ENCODE data around the gene PEX26. TPM values are rescaled to one million over a fixed set of nuclear protein-coding genes. Genes with fewer than 3 reads are reported as not detected.
"Not testable (repeated sequence)": the region's sequence is repeated elsewhere in the genome, so short reads cannot be mapped to it uniquely, and the experiment has no call there.

Gene PEX26
- total RNA-seq, 2 experiments from 2014 or later = 17.6 to 43.5 TPM

- Histone ChIP-seq H3K4me2 (ENCODE audit: low read length) (no peak overlapping the region), H3K27ac (ENCODE audit: low read depth, low read length, poor library complexity, severe bottlenecking) (no peak overlapping the region), H3K4me1 (ENCODE audit: insufficient read depth, low read length, poor library complexity, severe bottlenecking) (no peaks in the 10 kb centered on the region), H3K79me2 (ENCODE audit: insufficient read depth, low read depth, low read length) (no peaks in the 10 kb centered on the region), H2AFZ (ENCODE audit: low read length) (no peak overlapping the region), H4K20me1 (ENCODE audit: insufficient read depth, low read length) (no peaks in the 10 kb centered on the region), H3K36me3 (ENCODE audit: insufficient read depth, low read length) (peaks cover 5% of the 10 kb centered on the region; the same call in 1 of the 2 replicates), H3K9me3 (ENCODE audit: low read length) (no peaks in the 10 kb centered on the region), H3K4me3 (ENCODE audit: low read depth, low read length, poor library complexity, severe bottlenecking) (no peak overlapping the region), H3K9me2 (ENCODE audit: insufficient read depth, low read length) (no peaks in the 10 kb centered on the region)
- TF ChIP-seq EZH2phosphoT487 (IDR thresholded peaks at IDR 0.05; ENCODE audit: borderline replicate concordance, low read depth, low read length) (no peak), CTCF (conservative IDR thresholded peaks at IDR 0.05; ENCODE audit: low read length) (no peak)
- no peak for DNase-seq (ENCODE audit: low spot score)
- POLR2A ChIA-PET = no interaction called here
- CTCF ChIA-PET (ENCODE audit: unreplicated experiment) = interaction anchor here (0.5 kb wide), 1 partner anchor 22 kb away, joined by 3 read pairs; no protein-coding TSS in a partner anchor
- no TSS peak for BruUV-seq (replicated peaks)
- intact Hi-C loops (cut with micrococcal nuclease; ENCODE audit: unreplicated experiment) = no loop called here
These were observed 53.1 kb downstream of the PEX26 start for GRCh38 chr22:18130699-18131429.

GRCh38 chr22:18133452-18133851, 55.7 kb downstream of the PEX26 start:
- POLR2A ChIA-PET = no interaction called here
- CTCF ChIA-PET (ENCODE audit: unreplicated experiment) = no interaction called here
- Histone ChIP-seq H3K4me1 (ENCODE audit: insufficient read depth, low read length, poor library complexity, severe bottlenecking) (no peaks in the 10 kb centered on the region), H2AFZ (ENCODE audit: low read length) (no peak overlapping the region), H3K79me2 (ENCODE audit: insufficient read depth, low read depth, low read length) (no peaks in the 10 kb centered on the region), H3K27ac (ENCODE audit: low read depth, low read length, poor library complexity, severe bottlenecking) (no peak overlapping the region), H3K4me2 (ENCODE audit: low read length) (no peak overlapping the region), H3K9me2 (ENCODE audit: insufficient read depth, low read length) (no peaks in the 10 kb centered on the region), H4K20me1 (ENCODE audit: insufficient read depth, low read length) (no peaks in the 10 kb centered on the region), H3K9me3 (ENCODE audit: low read length) (no peaks in the 10 kb centered on the region), H3K4me3 (ENCODE audit: low read depth, low read length, poor library complexity, severe bottlenecking) (no peak overlapping the region), H3K36me3 (ENCODE audit: insufficient read depth, low read length) (no peaks in the 10 kb centered on the region)
- TF ChIP-seq CTCF (conservative IDR thresholded peaks at IDR 0.05; ENCODE audit: low read length) (no peak), EZH2phosphoT487 (IDR thresholded peaks at IDR 0.05; ENCODE audit: borderline replicate concordance, low read depth, low read length) (no peak)
- intact Hi-C loops (cut with micrococcal nuclease; ENCODE audit: unreplicated experiment) = no loop called here
- BruUV-seq (replicated peaks) = no TSS peak
- no peak for DNase-seq (ENCODE audit: low spot score)

GRCh38 chr22:18136563-18137320, 59.0 kb downstream of the PEX26 start:
- H4K20me1 ChIP-seq (ENCODE audit: insufficient read depth, low read length) = no peaks in the 10 kb centered on the region
- no peak overlapping the region for H3K27ac ChIP-seq (ENCODE audit: low read depth, low read length, poor library complexity, severe bottlenecking)
- no peaks in the 10 kb centered on the region for H3K9me2 ChIP-seq (ENCODE audit: insufficient read depth, low read length)
- no peaks in the 10 kb centered on the region for H3K79me2 ChIP-seq (ENCODE audit: insufficient read depth, low read depth, low read length)
- H3K36me3 ChIP-seq (ENCODE audit: insufficient read depth, low read length) = no peaks in the 10 kb centered on the region
- H3K4me1 ChIP-seq (ENCODE audit: insufficient read depth, low read length, poor library complexity, severe bottlenecking) = no peaks in the 10 kb centered on the region
- no peak overlapping the region for H3K4me2 ChIP-seq (ENCODE audit: low read length)
- H3K4me3 ChIP-seq (ENCODE audit: low read depth, low read length, poor library complexity, severe bottlenecking) = no peak overlapping the region
- H3K9me3 ChIP-seq (ENCODE audit: low read length) = 0 out of 2 replicates have a peak, but pooled peaks cover 12% of the 10 kb centered on the region
- ChIA-PET POLR2A (no interaction called here), CTCF (ENCODE audit: unreplicated experiment) (no interaction called here)
- no peak for TF ChIP-seq CTCF (conservative IDR thresholded peaks at IDR 0.05; ENCODE audit: low read length)
- no peak for TF ChIP-seq EZH2phosphoT487 (IDR thresholded peaks at IDR 0.05; ENCODE audit: borderline replicate concordance, low read depth, low read length)
- no peak overlapping the region for H2AFZ ChIP-seq (ENCODE audit: low read length)
- no TSS peak for BruUV-seq (replicated peaks)
- intact Hi-C loops (cut with micrococcal nuclease; ENCODE audit: unreplicated experiment) = no loop called here
- DNase-seq (ENCODE audit: low spot score) = no peak

GRCh38 chr22:18141004-18141403, 63.2 kb downstream of the PEX26 start:
- H3K9me3 ChIP-seq (ENCODE audit: low read length) = 0 out of 2 replicates have a peak, but pooled peaks cover 14% of the 10 kb centered on the region
- H4K20me1 ChIP-seq (ENCODE audit: insufficient read depth, low read length); H3K4me1 ChIP-seq (ENCODE audit: insufficient read depth, low read length, poor library complexity, severe bottlenecking); H3K79me2 ChIP-seq (ENCODE audit: insufficient read depth, low read depth, low read length); H2AFZ ChIP-seq (ENCODE audit: low read length); BruUV-seq (replicated peaks); H3K4me2 ChIP-seq (ENCODE audit: low read length); DNase-seq (ENCODE audit: low spot score); H3K27ac ChIP-seq (ENCODE audit: low read depth, low read length, poor library complexity, severe bottlenecking); H3K4me3 ChIP-seq (ENCODE audit: low read depth, low read length, poor library complexity, severe bottlenecking); intact Hi-C loops (cut with micrococcal nuclease; ENCODE audit: unreplicated experiment); H3K36me3 ChIP-seq (ENCODE audit: insufficient read depth, low read length); H3K9me2 ChIP-seq (ENCODE audit: insufficient read depth, low read length); CTCF ChIA-PET (ENCODE audit: unreplicated experiment): not testable (repeated sequence)
- POLR2A ChIA-PET = interaction anchor here (0.6 to 1.2 kb wide), 3 partner anchors 20 to 307 kb away, joined by 3 to 4 read pairs (median 3); no protein-coding TSS in a partner anchor
